Measurements from ENCODE around the gene CDA. TPM values are rescaled to one million over a fixed set of nuclear protein-coding genes. Genes with fewer than 3 reads are reported as not detected.

Gene CDA
- total and polyA plus RNA-seq, 9 of the 15 experiments (the other 6 are each of a cell fraction or from before 2014, with no cell fraction given): not detected

DNA sequence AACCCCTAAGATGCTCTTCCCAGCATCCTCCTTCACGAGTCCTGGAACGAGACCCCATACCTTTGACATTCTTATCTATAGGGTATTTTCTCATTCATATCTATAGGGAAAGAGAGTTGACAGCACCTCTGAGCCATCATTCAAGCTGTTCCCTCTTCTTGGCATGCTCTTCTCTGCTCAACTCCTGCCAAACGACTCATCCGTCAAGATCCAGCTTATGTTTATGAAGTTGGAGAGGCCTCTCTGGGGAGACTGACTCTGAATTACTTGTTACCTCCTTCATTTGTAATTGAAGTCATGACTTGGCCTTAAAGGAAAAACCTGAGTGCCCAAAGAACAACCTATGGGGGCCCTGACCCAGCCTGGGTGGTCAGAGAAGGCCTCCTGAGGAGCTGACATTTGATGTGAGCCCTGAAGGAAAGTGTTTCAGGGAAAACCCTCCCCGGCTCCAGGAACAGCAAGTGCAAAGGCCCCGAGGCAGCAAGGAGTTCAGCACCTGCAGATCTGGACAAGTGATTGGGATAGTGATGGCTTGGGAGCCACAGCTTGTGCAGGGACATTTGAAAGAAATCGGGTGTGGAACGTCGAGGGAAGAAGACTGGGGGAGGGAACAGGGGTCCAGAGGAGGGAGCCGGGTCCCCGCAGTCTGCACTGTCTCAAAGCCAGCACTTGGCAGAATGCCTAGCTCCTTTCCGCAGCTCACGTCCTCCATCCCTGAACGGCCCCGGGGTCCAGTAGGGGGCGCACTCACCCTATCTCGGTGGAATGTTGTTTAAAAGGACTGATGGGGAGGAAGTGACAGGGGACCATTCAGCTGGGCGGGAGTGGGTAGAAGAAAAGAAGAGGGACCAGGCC lies 14.0 kb upstream of the CDA start (continued):
- TF ChIP-seq, protein P1, sequence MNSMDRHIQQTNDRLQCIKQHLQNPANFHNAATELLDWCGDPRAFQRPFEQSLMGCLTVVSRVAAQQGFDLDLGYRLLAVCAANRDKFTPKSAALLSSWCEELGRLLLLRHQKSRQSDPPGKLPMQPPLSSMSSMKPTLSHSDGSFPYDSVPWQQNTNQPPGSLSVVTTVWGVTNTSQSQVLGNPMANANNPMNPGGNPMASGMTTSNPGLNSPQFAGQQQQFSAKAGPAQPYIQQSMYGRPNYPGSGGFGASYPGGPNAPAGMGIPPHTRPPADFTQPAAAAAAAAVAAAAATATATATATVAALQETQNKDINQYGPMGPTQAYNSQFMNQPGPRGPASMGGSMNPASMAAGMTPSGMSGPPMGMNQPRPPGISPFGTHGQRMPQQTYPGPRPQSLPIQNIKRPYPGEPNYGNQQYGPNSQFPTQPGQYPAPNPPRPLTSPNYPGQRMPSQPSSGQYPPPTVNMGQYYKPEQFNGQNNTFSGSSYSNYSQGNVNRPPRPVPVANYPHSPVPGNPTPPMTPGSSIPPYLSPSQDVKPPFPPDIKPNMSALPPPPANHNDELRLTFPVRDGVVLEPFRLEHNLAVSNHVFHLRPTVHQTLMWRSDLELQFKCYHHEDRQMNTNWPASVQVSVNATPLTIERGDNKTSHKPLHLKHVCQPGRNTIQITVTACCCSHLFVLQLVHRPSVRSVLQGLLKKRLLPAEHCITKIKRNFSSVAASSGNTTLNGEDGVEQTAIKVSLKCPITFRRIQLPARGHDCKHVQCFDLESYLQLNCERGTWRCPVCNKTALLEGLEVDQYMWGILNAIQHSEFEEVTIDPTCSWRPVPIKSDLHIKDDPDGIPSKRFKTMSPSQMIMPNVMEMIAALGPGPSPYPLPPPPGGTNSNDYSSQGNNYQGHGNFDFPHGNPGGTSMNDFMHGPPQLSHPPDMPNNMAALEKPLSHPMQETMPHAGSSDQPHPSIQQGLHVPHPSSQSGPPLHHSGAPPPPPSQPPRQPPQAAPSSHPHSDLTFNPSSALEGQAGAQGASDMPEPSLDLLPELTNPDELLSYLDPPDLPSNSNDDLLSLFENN (IDR thresholded peaks at IDR 0.05; ENCODE audit: low read depth in 2 of 2, low read length in 2 of 2): no peak
- no peak for TF ChIP-seq MXI1 (IDR thresholded peaks at IDR 0.05; ENCODE audit: low read depth, low read length)
- no peak for TF ChIP-seq SOX6 (IDR thresholded peaks at IDR 0.05)
- TF ChIP-seq SMAD1 (IDR thresholded peaks at IDR 0.05; ENCODE audit: low read depth, low read length, partially characterized antibody): no peak
- TF ChIP-seq SIRT6 (IDR thresholded peaks at IDR 0.05; ENCODE audit: low read depth, low read length): no peak
- TF ChIP-seq GABPB1 (CRISPR knock-in tag; IDR thresholded peaks at IDR 0.05): no peak
- no peak for TF ChIP-seq ZNF778 (CRISPR knock-in tag; IDR thresholded peaks at IDR 0.05)
- no peak for TF ChIP-seq ELF4 (CRISPR knock-in tag; IDR thresholded peaks at IDR 0.05)
- no peak for TF ChIP-seq PHF8 (IDR thresholded peaks at IDR 0.05; ENCODE audit: borderline replicate concordance, low read length)
- TF ChIP-seq, protein P2, sequence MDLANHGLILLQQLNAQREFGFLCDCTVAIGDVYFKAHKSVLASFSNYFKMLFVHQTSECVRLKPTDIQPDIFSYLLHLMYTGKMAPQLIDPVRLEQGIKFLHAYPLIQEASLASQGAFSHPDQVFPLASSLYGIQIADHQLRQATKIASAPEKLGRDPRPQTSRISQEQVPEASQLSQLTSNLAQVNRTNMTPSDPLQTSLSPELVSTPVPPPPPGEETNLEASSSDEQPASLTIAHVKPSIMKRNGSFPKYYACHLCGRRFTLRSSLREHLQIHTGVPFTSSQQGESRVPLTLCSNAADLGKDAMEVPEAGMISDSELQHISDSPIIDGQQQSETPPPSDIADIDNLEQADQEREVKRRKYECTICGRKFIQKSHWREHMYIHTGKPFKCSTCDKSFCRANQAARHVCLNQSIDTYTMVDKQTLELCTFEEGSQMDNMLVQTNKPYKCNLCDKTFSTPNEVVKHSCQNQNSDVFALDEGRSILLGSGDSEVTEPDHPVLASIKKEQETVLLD (IDR thresholded peaks at IDR 0.05): no peak
- TF ChIP-seq, protein P3, sequence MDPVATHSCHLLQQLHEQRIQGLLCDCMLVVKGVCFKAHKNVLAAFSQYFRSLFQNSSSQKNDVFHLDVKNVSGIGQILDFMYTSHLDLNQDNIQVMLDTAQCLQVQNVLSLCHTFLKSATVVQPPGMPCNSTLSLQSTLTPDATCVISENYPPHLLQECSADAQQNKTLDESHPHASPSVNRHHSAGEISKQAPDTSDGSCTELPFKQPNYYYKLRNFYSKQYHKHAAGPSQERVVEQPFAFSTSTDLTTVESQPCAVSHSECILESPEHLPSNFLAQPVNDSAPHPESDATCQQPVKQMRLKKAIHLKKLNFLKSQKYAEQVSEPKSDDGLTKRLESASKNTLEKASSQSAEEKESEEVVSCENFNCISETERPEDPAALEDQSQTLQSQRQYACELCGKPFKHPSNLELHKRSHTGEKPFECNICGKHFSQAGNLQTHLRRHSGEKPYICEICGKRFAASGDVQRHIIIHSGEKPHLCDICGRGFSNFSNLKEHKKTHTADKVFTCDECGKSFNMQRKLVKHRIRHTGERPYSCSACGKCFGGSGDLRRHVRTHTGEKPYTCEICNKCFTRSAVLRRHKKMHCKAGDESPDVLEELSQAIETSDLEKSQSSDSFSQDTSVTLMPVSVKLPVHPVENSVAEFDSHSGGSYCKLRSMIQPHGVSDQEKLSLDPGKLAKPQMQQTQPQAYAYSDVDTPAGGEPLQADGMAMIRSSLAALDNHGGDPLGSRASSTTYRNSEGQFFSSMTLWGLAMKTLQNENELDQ (CRISPR knock-in tag; IDR thresholded peaks at IDR 0.05; ENCODE audit: borderline replicate concordance): no peak
- TF ChIP-seq TSC22D4 (tag; IDR thresholded peaks at IDR 0.05): no peak
- no peak for TF ChIP-seq EP300 (IDR thresholded peaks at IDR 0.05; ENCODE audit: low read length)
- TF ChIP-seq PRMT5 (CRISPR knock-in tag; IDR thresholded peaks at IDR 0.05): no peak
- TF ChIP-seq ZNF707 (CRISPR knock-in tag; conservative IDR thresholded peaks at IDR 0.05): no peak
- no peak for TF ChIP-seq ZNF668 (CRISPR knock-in tag; IDR thresholded peaks at IDR 0.05)
- no peak for TF ChIP-seq DDX20 (tag; IDR thresholded peaks at IDR 0.05; ENCODE audit: low read depth)
- no peak for TF ChIP-seq CHD2 (IDR thresholded peaks at IDR 0.05; ENCODE audit: low read depth, low read length)
- TF ChIP-seq TRIM28 (IDR thresholded peaks at IDR 0.05): no peak
- TF ChIP-seq, protein P4, sequence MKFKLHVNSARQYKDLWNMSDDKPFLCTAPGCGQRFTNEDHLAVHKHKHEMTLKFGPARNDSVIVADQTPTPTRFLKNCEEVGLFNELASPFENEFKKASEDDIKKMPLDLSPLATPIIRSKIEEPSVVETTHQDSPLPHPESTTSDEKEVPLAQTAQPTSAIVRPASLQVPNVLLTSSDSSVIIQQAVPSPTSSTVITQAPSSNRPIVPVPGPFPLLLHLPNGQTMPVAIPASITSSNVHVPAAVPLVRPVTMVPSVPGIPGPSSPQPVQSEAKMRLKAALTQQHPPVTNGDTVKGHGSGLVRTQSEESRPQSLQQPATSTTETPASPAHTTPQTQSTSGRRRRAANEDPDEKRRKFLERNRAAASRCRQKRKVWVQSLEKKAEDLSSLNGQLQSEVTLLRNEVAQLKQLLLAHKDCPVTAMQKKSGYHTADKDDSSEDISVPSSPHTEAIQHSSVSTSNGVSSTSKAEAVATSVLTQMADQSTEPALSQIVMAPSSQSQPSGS (CRISPR knock-in tag; IDR thresholded peaks at IDR 0.05): no peak
- no peak for TF ChIP-seq MCM5 (IDR thresholded peaks at IDR 0.05; ENCODE audit: low read depth)
